ENCODE results near the gene RGR. TPM values are rescaled to one million over a fixed set of nuclear protein-coding genes. Genes with fewer than 3 reads are reported as not detected.
A peak's percentile ranks its signal among the peaks of the same experiment; 100 is the strongest.

RGR gene
- total RNA-seq, 2 donors from 2014 or later = not detected

DNA sequence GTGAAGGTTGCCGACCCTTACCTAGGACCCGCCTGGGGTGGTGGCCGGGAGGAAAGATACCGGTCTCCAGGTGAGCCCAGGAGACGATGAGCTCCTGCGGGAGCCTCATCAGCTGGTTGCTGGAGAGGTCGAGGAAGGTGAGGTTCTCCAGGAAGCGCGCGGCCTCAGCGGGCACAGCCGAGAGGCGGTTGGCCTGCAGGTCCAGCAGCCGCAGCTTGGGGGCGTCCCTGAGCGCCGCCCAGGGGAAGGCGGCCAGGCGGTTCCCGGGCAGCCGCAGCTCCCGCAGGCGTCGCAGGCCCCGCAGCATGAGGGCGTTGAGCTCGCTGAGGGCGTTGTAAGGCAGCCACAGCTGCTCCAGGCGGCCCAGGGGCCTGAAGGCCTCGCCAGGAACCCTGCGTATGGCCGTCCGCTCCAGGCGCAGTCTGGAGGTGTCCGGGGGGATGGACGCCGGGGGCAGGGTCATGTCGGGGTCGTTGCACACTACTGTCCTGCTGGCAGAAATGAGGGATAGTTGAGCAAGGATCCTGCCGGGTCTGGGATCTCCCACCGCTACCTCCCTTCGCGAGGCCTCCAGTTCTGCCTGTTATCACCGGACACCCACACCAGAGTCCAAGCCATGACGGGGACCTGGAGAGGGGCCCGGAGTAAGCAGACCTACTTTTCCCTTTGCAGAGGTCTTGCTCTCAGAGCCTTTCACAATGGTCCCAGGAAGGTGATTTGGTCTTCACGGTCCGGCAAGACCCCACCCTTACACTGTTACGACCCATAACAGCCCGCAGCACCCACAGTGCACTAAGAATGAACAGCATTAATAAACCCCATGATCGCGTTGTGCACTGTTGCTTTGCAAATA is 7.4 kb upstream of the RGR start:
- Mint-ChIP-seq H3K9me3 (no peaks in the 10 kb centered on the region), H3K36me3 (no peaks in the 10 kb centered on the region), H3K27ac (no peak overlapping the region)
- ATAC-seq = peak in 1 of 2 donors; percentile 43
- peak; percentile 22 to 54 for DNase-seq (ENCODE audit: low spot score in 2 of 2)

DNA sequence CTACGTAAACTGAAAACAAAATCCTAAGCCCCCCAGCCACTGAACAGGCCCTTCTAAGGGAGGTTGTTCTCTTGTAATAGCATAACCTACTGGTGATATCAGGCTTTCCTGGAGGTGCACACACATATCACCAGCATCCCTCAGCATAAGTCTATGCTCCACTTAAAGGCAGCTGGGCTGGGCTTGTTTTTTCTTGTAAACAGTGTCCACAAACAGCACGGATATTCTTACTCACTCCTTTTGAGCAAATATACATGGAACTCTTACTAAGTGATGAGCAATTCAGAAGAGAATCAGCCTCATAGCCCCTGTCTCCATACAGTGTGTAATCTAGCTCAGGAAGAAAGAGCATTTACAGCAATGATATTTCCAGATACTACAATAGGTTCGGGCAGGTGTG is 5.9 kb upstream of the RGR start:
- DNase-seq (ENCODE audit: low spot score in 2 of 2) = no peak
- Mint-ChIP-seq H3K36me3 (no peaks in the 10 kb centered on the region), H3K9me3 (no peaks in the 10 kb centered on the region), H3K27ac (no peak overlapping the region)
- ATAC-seq = no peak

DNA sequence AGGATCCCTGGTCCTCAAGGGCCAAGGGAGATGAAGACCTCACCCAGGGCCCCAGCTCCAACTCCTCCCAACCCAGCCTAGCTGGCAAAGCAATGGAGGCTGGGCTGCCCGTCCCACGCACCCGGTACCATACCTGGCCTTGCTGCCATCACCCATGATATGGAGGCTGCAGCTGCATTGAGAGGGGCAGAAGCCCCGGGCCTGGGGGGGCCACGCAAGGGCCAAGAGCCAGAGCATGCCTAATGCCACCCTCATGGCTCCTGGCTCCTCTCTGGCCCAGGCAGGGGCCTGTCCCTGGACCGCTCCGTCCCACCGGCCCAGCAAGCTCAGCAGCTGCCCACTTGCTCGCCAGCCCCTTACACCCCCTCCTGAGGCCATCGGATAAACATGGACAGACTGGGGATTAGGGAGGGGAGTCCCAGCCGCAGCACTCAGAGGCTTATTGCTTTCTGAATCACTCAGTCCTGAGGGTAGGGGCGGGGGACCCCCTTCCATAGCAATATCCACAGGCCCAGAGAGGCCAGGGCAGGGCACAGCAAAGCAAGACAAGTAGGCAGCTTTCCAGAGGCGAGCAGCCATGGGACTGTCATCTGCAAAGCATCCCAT is 3.6 kb upstream of the RGR start, which contains the start of gene LRIT1:
TSS of gene LRIT1 (minus strand) at position 362 of the 606 bp plus-strand sequence. CDS start at position 255, 107 bp downstream.
- DNase-seq (ENCODE audit: low spot score in 2 of 2) (no peak), ATAC-seq (no peak)
- Mint-ChIP-seq H3K36me3 (no peaks in the 10 kb centered on the region), H3K27ac (no peak within 1 kb of the TSS), H3K9me3 (no peaks in the 10 kb centered on the region)

- Mint-ChIP-seq H3K27ac (no peak overlapping the region), H3K9me3 (no peaks in the 10 kb centered on the region)
Observed at GRCh38 chr10:84243759-84244158, 1.1 kb upstream of the RGR start.

DNA sequence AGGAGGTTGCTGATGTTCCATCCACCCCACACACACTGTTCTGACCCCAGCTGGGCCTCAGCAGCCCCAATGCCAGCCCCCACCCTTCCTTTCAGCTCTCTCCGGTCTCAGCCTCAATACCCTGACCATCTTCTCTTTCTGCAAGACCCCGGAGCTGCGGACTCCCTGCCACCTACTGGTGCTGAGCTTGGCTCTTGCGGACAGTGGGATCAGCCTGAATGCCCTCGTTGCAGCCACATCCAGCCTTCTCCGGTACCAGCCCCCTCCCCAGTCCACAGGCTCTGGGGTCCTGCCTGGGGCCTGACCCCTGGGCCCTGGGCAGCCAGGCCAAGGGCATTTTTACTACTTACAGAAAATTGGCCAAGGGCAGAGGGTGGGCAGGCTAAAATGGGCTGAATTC is 2.6 kb downstream of the RGR start:
- DNase-seq (ENCODE audit: low spot score in 2 of 2) (no peak), ATAC-seq (no peak)
- Mint-ChIP-seq H3K9me3 (no peaks in the 10 kb centered on the region), H3K27ac (no peak overlapping the region), H3K36me3 (no peaks in the 10 kb centered on the region)

More at GRCh38 chr10:84243759-84244158, 1.1 kb upstream of the RGR start:
- DNase-seq (ENCODE audit: low spot score in 2 of 2) (no peak), ATAC-seq (no peak)
- H3K36me3 Mint-ChIP-seq = no peaks in the 10 kb centered on the region

- DNase-seq (ENCODE audit: low spot score in 2 of 2) = no peak
- H3K27ac Mint-ChIP-seq = peak overlapping the region in 1 of 2 donors; percentile 29
- no peaks in the 10 kb centered on the region for H3K36me3 Mint-ChIP-seq
- no peak for ATAC-seq
- H3K9me3 Mint-ChIP-seq = no peaks in the 10 kb centered on the region
Observed at GRCh38 chr10:84248794-84249193, 3.9 kb downstream of the RGR start.

- H3K9me3 Mint-ChIP-seq = no peaks in the 10 kb centered on the region
- peak overlapping the region in 1 of 2 donors; percentile 3 for H3K27ac Mint-ChIP-seq
- no peak for ATAC-seq
Observed at GRCh38 chr10:84254552-84255478, 10.0 kb downstream of the RGR start.

DNA sequence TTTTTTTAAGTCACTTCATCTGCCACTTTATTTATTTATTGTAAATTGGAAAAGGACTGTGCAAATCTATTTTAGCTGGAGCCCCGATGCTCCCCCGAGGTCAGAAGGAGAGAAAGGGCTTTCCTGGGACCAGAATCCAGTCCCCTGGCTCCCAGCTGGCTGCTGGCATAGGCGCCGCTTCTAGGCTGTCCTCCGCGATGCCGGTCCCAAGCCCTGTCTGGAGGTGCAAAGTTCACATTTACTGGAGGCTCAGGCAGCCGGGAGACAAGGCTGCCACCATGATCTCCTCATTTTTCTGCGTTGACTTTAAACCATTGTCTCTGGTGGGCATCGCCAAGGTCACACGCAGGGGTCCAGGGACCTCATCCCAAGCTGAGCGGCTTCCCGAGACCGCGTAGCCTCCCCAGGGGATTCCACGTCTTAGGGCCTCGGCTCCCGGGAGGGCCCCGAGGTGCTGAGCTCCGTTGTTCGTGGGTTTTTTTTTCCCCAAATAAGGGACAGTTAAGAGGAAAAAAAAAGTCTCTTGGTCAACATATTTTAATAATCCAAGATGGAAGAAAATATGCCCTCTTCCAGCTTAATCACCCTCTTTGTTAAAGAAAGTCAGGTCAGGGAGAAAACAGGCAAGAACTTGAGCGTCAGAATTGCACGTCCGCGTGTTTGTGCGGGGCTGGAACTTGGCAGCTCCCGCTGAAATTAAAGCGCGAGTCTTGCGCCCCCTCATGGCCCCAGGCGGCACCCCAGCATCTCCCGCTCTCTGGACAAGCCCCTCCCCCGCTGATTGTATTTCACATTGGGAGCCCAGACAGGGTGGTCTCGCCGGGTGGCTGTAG is 11.9 kb downstream of the RGR start:
- ATAC-seq = peak; percentile 64 to 82
- no peaks in the 10 kb centered on the region for H3K36me3 Mint-ChIP-seq
- H3K27ac Mint-ChIP-seq = no peak overlapping the region
- DNase-seq (ENCODE audit: low spot score in 2 of 2) = peak in 1 of 2 donors; percentile 69
- no peaks in the 10 kb centered on the region for H3K9me3 Mint-ChIP-seq

More at GRCh38 chr10:84254552-84255478, 10.0 kb downstream of the RGR start:
- DNase-seq (ENCODE audit: low spot score in 2 of 2) = no peak
- H3K36me3 Mint-ChIP-seq = no peaks in the 10 kb centered on the region

DNA sequence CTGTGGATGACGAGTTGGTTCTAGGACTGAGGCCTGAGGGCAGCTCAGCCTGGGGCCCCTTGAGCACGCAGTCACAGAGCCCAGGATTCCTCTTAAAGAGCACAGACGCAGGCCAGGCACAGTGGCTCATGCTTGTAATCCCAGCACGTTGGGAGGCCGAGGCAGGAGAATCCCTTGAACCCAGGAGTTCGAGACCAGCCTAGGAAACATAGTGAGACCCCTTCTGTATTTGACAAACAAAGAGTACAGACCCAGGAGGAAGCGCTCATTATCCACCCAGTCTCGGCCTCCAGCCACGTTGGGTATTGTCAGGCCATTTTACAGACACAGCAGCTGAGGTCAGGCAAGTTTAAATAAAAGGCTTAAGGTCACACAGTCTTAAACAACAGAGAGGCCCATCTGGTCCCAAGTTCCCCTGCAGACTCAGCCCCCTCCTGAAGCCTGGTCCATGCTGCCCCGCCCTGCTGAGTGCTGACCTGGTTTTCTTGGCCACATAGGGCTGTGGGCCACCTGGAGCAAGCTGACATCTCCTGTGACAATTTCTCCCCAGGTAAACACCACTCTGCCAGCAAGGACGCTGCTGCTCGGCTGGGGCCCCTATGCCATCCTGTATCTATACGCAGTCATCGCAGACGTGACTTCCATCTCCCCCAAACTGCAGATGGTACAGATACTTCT is 12.6 kb downstream of the RGR start:
- no peak for ATAC-seq
- no peak for DNase-seq (ENCODE audit: low spot score in 2 of 2)
- Mint-ChIP-seq H3K36me3 (no peaks in the 10 kb centered on the region), H3K9me3 (no peaks in the 10 kb centered on the region), H3K27ac (no peak overlapping the region)

DNA sequence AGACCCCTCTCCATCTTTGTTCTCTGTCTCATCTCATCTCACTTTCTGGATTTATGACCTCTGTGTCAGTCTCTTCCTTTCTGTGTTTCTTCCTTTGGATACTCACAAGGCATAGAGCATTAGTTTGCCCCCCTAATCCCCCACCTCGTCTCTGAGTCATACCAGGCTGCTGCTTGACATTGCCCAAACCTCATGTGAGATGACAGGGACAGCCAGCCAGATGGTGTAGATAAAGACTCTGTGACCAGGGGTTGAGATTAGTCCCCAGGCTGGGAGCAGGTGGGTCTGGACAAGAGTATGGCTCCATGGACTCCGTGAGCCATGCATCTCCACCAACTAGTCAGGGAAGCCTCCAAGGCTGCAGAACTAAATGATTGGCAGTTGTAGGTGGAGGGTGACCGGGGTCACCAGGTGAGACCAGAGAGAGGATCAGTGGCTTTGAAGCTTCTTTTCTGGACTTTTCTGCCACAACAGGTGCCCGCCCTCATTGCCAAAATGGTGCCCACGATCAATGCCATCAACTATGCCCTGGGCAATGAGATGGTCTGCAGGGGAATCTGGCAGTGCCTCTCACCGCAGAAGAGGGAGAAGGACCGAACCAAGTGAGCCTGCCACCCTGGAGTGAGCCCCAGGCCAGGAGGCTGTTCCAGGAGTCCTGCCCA is 13.3 kb downstream of the RGR start:
- H3K27ac Mint-ChIP-seq = no peak overlapping the region
- ATAC-seq = no peak
- H3K9me3 Mint-ChIP-seq = no peaks in the 10 kb centered on the region
- no peaks in the 10 kb centered on the region for H3K36me3 Mint-ChIP-seq
- no peak for DNase-seq (ENCODE audit: low spot score in 2 of 2)

DNA sequence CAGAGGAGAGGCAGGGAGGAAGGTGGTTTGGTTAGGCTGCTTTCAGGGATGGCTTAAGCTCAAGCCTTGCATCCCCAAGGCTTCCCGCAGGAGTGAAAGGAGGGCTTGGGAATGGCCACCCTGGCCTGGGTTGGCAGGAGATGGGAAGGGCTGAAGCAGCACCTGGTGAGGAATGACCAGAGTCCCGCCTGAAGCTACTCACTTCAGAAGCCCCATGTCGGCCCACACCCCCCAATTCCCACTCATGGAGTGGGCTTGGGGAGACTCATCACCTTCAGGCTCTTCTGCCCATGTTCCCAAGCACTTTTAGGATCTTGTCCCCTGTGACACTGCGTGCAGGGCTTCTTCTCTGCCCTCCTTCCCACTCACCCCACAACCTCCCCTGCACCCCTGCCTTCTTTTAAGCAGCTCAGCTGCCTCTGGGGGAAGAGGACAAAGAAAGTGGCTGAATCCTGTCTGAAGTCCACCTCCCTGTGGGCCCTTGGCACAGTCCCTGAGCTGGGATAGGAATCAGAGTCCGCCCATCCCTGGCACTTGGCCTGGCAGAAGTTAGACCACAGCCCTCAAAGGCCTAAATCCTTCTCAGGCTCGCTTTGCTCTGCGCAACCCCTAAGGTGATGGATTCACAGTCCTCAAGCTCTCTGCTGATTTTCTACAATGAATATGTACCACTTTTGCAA is 16.5 kb downstream of the RGR start:
- DNase-seq (ENCODE audit: low spot score in 2 of 2) (no peak), ATAC-seq (no peak)
- Mint-ChIP-seq H3K27ac (no peak overlapping the region), H3K36me3 (no peaks in the 10 kb centered on the region), H3K9me3 (no peaks in the 10 kb centered on the region)

DNA sequence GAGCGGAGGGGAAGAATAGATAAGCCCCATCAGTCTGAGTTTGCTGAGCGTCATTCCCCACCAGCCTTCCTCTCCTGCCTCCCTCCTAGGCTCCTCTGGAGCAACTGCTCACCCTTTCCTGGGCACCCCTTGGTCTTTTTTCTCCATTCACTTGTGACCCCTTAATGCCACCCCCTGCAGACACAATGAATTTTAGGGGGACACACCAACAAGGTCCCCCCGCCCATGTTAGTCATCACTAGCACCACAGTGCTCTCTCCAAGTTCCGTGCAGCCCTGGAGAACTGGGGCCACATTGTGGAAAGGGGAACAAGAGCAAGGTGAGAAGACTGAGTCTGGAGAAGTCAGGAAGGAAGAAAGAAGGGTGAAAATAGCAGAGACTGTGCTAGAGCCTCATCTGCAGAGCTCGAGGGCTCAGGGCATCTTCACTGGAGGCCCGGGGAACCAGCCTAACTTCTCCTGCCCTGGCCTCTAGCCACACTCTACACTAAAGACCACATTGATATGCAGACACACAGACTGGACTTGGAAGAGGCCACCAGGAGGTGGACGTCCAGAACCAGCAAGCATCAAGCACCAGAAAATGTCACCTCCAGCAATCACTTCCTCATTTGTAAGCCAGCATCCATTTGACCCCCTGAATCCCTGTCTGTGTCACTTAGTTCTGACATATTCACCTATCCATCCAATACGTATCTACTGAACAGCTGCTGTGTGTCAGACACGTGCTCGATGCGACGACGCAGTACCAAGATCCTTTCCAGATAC is 17.5 kb downstream of the RGR start:
- H3K27ac Mint-ChIP-seq = no peak overlapping the region
- H3K9me3 Mint-ChIP-seq = no peaks in the 10 kb centered on the region
- ATAC-seq = no peak

DNA sequence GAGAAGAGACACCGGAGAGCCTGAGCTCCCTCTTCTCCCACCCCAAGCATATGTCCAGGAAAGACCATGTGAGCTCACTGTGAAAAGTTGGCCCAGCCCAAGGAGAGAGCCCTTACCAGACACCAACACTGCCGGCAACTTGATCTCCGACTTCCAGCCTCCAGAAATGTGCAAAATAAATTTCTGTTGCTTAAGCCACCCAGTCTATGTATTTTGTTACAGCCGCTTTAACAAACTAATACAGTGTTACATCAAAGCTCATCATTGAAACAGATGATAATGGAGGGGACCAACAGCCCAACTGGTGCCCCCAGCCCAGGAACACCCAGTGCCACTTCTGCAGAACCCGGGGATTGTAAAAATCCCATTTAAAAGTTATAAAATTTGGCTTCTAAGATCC is 18.9 kb downstream of the RGR start:
- no peaks in the 10 kb centered on the region for H3K9me3 Mint-ChIP-seq
- no peak for ATAC-seq
- no peak overlapping the region for H3K27ac Mint-ChIP-seq
- no peaks in the 10 kb centered on the region for H3K36me3 Mint-ChIP-seq
- DNase-seq (ENCODE audit: low spot score in 2 of 2) = no peak

More for the DNA sequence above, 17.5 kb downstream of the RGR start:
- no peaks in the 10 kb centered on the region for H3K36me3 Mint-ChIP-seq
- no peak for DNase-seq (ENCODE audit: low spot score in 2 of 2)

- Mint-ChIP-seq H3K36me3 (no peaks in the 10 kb centered on the region), H3K9me3 (no peaks in the 10 kb centered on the region), H3K27ac (peak overlapping the region in 1 of 2 donors; percentile 65)
- DNase-seq (ENCODE audit: low spot score in 2 of 2) (peak; percentile 71 to 77), ATAC-seq (peak; percentile 82 to 86)
Observed at GRCh38 chr10:84264611-84265141, 19.8 kb downstream of the RGR start.

All from activated naive CD4-positive, alpha-beta T cell treated with anti-CD3 and anti-CD28 coated beads, Interleukin-2, amount 50 U/mL, for 72 hours (primary cell).